NCI-H69 (cell line): ENCODE measurements around the gene CWF19L2.
"Not testable (repeated sequence)": the region's sequence is repeated elsewhere in the genome, so short reads cannot be mapped to it uniquely, and the experiment has no call there.

Source experiments
- DNase-seq: peaks from one replicate; lab custom pipeline; 2025; lab: John Stamatoyannopoulos, UW

CWF19L2 gene

DNA sequence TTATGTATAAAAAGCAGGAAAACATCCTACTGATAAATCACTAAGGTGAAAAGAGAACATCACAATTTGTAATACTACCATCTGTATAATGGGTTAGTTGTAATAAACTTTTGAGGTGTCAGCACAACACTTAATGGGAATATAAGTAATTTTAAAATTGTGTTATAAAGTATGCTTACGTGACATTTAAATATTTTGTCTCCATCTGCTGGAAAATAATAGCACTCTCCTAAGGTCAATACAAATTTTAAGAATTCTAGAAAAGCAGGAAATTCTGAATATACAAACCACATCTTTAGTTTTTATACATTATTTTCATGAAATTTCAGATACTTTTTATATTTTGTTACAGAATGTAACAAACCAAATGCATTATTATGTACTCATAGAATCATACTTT is 19.5 kb downstream of the CWF19L2 start:
- no peak for DNase-seq

DNA sequence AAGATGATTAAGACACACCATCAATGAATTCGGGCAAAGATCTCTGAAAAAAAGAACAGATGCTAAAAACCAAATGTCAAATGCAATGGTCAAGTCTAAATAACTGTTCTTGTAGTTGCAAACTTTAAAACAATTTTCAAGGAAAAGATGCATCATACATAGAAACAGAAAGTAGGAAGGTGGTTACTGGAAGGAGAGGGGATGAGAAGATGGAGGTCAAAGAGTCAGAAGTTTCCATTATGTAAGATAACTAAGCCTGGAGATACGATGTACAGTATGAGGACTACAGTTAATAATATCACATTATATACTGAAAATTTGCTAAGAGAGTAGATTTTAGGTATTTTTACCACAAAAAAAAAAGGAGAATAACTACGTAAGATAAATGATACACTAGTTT is 27.1 kb downstream of the CWF19L2 start:
- DNase-seq = no peak

DNA sequence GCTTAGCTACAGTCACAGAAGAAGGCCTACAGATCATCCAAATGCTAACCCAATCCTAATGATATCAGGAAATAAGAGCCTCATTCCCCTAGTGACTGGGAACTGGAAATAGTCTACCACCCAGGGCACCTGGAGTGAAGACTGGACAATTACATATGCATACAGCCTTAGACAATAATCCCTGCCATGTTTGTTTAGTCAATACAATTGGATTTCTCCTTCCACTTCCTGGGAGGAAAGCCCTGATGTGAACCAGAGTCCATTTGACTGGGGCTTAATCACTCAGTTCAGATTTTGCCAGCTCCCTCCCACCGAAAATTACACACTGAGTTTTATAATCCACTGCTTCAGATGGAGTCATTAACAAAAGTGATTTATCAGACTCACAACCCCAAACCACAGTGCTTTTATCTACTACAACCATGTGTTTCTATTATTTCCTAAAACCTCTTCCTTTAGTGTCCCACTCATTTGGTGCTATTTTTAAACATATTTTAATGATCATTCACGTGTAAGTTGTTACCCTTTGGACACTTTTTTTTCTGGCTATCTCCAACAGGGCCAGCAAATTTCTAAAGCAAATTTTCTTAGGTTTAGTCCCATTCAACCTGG is 29.9 kb downstream of the CWF19L2 start:
- DNase-seq = peak; percentile 94

DNA sequence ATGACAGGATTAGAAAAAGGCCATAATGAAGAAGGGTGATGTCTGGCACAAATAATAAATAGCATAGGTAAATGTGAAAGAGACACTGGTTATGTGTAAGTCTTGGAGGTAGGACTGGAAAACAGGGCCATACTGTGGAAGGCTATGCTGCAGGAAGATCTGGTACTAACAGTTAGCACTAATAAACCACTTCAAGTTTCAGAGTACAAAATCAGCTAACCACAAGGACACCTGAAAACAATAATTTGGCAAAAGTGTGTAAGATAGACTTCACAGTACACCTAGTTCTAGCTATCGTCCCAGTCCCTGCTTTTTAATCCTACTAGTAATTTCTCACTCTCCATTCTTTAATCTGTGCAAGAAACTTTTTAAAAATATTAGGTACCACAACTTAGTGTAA is 44.3 kb downstream of the CWF19L2 start:
- DNase-seq = no peak

DNA sequence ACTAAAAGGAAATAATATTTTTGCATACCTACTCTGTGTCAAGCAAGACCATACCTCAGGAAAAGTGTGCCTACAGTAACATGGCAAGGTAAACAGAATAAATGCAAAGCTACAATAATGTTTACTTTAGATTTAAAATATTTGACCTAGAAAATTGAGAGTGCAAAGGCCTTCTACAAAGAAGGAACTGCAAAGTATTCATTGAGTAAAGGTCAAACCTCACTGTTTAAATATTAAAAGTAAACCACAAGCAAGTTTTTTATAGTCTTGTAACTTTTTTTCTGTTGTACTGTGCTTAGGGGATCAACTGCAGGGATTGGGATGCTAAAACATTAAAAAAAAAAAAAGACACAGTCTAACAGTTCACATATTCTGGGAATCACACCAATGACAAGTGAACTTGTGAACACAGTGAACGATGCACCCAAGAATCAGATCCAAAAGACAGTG is 48.8 kb downstream of the CWF19L2 start:
- no peak for DNase-seq

DNA sequence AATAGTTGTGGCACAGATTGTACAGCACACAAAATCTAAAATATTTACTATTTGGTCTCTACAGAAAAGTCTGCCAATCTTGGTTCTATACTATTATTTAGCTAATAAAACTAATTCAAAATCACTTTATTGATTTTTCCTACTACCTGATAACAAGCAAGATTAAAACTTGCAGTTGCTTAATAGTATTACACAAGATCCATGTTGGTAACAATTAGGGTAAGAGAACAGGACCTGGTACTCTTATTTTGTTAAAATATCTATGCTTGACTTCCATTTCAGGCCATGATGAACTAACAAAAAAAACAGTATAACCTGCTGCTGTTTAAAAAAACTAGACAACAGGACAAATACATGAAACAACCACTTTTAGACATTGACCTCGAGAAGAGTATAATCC is 52.4 kb downstream of the CWF19L2 start:
- no peak for DNase-seq

DNA sequence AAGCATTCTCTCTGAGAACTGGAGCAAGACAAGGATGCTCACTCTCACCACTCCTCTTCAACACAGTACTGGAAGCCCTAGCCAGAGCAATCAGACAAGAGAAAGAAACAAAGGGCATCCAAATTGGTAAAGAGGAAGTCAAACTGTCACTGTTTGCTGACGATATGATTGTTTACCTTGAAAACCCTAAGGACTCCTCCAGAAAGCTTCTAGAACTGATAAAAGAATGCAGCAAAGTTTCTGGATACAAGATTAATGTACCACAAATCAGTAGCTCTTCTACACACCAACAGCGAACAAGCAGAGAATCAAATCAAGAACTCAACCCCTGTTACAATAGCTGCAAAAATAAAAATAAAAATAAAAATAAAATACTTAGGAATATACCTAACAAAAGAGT is 56.5 kb downstream of the CWF19L2 start:
- DNase-seq = not testable (repeated sequence)

DNA sequence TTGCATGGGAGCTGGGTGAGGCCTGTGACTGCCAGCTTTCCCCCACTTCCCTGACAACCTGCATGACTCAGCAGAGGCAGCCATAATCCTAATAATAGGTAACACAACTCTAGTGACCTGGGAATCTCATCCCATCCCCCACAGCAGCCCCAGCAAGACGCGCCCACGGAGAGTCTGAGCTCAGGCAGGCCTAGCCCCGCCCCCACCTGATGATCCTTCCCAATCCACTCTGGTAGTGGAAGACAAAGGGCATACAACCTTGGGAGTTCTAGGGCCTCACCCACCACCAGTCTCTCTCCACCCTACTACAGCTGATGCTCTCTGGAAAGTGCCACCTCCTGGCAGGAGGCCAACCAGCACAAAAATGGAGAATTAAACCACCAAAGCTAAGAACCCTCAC is 60.3 kb downstream of the CWF19L2 start:
- peak; percentile 71 for DNase-seq

DNA sequence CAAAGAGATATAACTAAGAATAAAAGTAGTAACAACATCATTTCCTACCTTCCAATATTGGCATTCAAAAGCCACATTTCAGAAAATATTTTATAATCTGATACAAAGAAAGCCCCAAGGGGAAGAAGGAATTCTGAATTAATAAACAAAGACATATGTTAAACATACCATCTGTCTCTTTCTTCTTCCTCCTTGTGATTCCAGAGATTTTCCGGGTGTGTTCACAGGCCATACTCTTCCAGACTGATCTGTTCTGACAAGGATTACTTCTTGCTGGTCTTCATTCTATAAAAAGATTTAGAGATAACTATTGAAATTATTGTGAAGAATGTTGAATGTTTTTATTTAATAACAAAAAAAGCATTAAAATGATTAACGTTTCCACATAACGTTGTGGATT is 65.0 kb downstream of the CWF19L2 start:
- no peak for DNase-seq

DNA sequence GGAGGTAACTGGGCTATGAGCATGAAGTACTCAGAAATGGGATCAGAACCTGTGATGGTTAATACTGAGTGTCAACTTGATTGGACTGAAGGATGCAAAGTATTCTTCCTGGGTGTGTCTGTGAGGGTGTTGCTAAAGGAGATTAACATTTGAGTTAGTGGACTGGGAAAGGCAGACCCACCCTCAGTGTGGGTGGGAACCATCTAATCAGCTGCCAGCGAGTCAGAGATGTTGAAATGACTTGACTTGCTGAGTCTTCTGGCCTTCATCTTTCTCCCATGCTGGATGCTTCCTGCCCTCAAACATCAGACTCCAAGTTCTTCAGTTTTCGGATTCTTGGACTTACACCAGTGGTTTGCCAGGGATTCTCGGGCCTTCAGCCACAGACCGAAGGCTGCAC is 66.9 kb downstream of the CWF19L2 start:
- DNase-seq = not testable (repeated sequence)

DNA sequence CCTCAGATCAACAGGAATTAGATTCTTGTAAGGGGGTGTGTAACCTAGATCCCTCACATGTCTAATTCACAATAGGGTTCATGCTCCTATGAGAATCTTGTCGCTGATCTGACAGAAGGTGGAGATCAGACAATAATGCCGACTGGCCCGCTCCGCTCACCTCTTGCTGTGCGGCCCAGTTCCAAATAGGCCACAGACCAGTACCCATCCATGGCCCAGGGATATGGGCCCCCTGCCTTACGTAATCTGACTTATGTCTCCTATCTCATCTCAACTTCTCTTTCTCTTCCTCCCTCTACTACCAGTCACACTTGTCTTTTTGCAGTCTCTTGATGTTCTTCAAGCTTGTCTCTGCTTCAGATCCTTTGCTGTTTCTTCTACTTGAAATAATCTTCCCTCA is 70.0 kb downstream of the CWF19L2 start:
- no peak for DNase-seq

DNA sequence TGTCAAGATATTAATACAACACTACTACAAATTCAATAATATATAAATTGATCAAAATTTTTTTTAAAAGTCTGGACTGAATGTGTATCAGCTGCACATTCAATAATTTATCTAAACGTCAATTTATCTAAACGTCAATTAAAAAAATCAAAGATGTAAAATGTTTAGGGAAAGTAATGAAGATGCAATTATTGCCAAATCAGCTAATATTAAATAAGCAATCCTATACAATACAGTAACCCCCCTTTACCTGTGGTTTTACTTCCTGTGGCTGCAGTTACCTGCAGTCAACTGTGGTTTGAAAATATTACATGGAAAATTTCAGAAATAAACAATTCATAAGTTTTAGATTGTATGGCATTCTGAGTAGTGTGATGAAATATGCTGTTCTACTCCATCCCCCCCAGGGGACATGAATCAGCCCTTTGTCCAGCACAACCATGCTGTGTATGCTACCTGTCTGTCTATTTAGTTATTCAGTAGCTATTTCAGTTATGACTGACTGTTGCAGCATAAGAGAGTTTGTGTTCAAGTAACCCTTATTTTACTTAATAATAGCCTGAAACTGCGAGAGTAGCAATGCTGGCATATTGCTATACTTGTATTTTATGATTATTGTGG is 72.2 kb downstream of the CWF19L2 start:
- DNase-seq = no peak

DNA sequence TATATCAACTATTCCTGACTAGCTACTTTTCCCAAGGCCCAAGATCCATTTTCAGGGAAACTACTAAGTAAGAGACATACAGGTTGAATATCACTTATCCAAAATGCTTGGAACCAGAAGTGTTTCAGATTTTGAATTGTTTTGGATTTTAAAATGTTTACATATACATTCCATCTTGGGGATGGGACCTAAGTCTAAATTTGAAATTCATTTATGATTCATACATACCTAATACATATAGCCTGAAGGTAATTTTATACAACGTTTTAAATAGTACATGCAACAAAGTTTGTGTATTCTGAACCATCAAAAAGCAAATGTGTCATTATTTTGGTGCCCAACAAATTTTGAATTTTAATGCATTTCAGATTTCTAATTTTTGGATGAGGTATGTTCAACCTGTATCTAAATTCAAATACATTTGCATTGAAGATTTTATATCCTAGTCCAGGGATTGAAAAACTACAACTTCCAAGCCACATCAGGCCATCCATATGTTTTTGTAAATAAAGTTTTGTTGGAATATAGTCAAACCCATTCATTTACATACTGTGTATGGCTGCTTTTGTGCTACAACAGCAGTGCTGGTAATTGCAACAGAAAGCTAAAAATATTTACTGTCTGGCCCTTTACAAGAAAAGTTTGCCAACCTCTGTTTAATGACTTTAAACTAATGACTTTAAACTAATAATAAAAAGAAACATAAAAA is 73.3 kb downstream of the CWF19L2 start:
- no peak for DNase-seq

DNA sequence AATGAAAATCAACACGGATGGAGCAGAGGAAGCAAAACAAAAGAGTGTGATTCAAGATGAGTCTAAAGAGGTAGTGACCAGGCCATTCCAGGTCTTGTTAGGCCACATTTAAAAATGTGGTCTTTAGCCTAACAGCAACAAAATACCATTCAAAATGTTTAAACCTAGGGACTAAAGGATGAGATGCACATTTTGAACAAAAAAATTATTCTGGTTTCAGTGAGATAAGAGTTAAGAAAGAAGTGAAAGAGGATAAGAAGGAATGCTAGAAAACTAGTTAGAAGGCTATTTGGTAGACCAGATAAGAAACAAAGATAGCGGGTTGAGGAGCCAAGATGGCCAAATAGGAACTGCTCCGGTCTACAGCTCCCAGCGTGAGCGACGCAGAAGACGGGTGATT is 85.2 kb downstream of the CWF19L2 start:
- DNase-seq = no peak

DNA sequence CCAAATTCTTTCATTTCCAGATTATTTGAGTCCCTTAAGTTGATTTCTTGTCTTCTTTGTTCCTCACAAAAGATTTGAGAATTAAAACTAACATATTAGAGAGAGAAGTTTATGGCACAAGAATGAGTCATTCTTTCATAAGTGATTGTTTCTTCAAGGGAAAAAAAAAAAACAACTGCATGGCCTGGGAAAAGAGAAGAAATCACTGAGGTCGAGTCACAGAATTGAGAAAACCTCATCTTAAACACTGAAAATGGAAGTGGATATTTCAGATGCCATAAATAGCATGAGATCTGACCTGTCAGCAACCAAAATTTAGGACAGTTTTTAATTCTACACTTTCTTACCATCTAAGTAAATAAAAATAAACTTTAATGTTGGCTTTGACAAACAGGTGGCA is 87.2 kb downstream of the CWF19L2 start:
- DNase-seq = no peak

DNA sequence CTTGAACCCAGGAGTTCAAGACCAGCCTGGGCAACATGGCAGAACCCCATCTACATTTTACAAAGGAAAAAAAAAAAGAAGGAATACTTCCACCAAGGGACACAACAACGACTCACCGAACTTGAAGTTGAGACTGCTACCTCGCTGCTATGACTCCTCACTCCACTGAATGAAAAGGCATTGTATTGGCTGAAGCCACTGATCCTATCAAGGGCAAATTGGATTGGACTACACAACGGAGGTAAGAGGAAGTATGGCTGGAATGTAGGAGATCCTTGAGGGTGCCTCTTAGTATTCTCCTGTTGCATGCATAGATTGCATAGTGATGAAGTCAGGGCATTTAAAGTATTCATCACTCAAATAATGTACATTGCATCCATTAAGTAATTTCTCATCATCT is 97.9 kb downstream of the CWF19L2 start:
- DNase-seq = no peak

DNA sequence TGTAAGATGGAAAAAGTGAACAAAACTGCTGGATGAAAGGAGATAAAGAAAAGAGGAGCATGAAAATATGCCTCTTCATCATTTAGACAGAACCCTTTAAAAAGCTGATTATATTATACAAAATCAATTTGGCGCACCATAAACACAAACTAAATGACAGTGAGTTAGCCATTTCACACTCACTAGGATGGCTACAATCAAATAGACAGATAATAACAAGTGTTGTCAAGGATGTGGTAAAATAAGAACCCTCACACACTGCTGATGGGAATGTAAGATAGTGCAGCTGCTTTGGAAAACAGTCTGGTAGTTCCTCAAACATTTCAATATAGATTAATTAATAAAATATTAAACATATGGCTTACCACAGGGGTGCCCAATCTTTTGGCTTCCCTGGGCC is 99.7 kb downstream of the CWF19L2 start:
- DNase-seq = no peak

DNA sequence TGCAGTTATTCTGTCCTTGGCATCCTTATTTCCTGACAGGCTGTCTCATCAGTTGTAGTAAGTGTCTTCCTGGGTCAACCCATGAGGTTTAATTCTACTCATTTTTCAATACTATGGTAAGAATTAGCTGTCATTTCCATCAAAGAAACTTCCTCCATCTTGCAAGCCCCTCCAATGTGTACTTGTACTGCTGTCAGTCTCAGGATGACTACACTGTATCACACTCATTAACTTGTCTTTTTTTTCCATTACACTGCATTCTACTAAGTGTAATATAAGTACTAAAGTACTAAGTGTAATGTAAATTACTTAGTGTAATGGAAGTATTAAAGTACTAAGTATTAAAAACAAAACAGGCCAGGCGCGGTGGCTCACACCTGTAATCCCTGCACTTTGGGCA is 102.8 kb downstream of the CWF19L2 start:
- no peak for DNase-seq

DNA sequence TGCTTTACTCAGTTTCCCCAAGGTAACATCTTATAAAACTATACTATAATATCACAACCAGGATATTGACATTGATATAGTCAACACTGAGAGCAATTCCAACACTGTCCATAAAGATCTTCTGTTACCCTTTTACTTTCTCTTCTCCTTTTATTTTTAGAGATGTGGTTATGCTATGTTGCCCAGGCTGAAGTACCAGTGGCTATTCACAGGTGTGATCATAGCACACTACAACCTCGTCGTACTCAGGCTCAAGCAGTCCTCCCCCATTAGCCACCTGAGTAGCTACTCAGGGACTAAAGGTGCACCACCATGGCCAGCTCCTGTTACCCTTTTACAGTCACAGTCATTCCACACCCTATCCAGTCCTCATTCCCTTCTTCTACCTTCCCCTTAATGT is 119.7 kb downstream of the CWF19L2 start:
- DNase-seq = no peak

DNA sequence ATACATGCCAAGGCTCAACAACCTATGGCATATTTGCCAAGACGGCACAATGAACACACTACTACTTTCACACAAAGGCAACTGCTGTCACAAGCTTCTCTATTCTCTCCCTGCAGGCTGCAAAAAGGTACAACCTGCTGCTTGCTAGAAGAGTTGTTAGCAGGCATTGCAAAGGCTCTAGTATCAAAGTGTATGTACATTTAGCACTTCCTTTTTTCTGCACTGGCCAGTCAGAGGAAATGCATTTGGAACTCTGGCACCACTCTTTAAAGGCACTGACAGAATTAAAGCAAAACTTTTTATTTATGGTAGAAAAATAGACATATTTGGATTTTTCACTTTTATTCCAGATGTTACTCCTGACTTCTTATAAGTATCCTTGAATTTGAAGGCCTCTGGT is 125.9 kb downstream of the CWF19L2 start:
- DNase-seq = no peak

DNA sequence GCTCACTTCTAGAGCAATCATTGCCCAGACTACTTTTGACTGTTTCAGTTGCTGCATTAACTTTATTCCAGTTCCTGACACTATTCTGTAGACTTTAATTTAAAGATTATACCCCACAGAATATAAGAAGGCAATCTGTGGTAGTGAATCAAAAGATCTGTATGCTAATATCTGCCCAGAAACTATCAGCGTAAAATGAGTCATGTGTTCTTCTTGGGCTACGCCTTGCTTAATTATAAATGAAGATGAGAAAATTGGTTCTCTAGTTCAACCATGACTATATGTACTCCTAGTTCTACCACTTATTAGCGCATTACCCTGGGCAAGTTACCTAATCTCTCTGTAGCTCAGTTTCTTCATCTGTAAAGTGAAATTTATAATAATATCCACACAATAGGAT is 128.5 kb downstream of the CWF19L2 start:
- DNase-seq = no peak

DNA sequence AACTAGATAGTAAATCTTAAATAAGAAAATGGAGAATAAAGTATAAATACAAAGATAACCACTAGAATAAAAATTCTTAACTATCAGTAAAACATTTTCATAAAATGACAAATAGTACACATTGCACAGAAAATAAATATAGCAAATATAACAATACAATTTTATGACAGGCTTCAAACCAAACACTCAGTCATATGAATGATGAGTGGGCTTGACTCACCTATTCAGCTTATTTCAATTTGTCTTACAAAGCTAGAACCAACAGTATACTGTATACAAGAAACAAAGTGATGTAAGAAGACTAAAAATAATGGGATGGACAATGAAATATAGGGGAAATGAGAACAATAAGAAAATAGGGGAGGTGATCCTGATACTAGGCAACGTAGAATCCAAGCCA is 141.2 kb downstream of the CWF19L2 start:
- DNase-seq = no peak

DNA sequence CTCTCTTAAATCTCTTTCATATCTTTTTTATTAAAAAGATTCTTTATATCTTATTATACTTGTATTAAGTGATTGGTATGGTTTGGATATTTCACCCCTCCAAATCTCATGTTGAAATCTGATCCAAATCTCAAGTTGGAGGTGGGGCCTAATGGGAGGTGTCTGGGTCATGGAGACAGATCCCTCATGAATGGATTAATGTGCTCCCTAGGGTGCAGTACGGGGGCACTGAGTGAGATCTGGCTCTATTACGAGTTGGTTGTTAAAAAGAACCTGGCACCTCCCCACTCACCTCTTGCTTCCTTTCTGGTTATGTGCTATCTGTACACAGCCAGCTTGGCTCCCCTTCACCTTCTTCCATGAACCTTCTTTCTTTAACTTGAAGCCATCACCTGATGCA is 149.6 kb downstream of the CWF19L2 start:
- peak; percentile 74 for DNase-seq

DNA sequence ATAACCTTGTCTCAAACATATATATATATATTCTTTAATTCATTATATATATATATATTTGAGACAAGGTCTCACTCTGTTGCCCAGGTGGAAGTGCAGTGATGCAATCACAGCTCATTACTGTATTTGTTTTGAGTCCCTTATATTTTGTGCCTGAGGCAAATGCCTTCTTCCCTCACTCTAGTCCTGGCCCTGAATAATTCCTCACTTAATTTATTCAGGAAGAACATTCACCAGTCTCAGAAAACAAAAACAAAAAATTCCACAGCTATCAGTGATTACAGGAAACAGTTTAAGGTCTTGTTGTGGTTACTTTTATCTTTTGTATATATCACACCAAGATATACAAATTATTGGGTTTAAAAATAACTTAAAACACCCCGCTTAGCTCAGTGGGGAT is 155.7 kb downstream of the CWF19L2 start:
- peak; percentile 65 for DNase-seq
